ENCODE data around the gene PRPF6.

Gene PRPF6

GRCh38 chr20:64038565-64039292, 57.8 kb downstream of the PRPF6 start:
- TF ChIP-seq, protein P1, sequence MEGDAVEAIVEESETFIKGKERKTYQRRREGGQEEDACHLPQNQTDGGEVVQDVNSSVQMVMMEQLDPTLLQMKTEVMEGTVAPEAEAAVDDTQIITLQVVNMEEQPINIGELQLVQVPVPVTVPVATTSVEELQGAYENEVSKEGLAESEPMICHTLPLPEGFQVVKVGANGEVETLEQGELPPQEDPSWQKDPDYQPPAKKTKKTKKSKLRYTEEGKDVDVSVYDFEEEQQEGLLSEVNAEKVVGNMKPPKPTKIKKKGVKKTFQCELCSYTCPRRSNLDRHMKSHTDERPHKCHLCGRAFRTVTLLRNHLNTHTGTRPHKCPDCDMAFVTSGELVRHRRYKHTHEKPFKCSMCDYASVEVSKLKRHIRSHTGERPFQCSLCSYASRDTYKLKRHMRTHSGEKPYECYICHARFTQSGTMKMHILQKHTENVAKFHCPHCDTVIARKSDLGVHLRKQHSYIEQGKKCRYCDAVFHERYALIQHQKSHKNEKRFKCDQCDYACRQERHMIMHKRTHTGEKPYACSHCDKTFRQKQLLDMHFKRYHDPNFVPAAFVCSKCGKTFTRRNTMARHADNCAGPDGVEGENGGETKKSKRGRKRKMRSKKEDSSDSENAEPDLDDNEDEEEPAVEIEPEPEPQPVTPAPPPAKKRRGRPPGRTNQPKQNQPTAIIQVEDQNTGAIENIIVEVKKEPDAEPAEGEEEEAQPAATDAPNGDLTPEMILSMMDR (IDR thresholded peaks at IDR 0.05; ENCODE audit: insufficient read depth, low read depth, low read length, missing control alignments) = peak; percentile 46
- peak; percentile 85 for DNase-seq (ENCODE audit: low read depth)
- peak overlapping the region; percentile 42 for H3K4me3 ChIP-seq (ENCODE audit: low read length)

- TF ChIP-seq, protein P1 (IDR thresholded peaks at IDR 0.05; ENCODE audit: insufficient read depth, low read depth, low read length, missing control alignments) = peak; percentile 1
- no peak for DNase-seq (ENCODE audit: low read depth)
- peak overlapping the region; percentile 42 for H3K4me3 ChIP-seq (ENCODE audit: low read length)
Observed at GRCh38 chr20:64039293-64040160, 58.6 kb downstream of the PRPF6 start.

GRCh38 chr20:64040231-64041039, 59.5 kb downstream of the PRPF6 start:
- H3K4me3 ChIP-seq (ENCODE audit: low read length) = no peak overlapping the region
- DNase-seq (ENCODE audit: low read depth) = no peak

GRCh38 chr20:64041040-64041780, 60.3 kb downstream of the PRPF6 start:
- no peak for DNase-seq (ENCODE audit: low read depth)
- H3K4me3 ChIP-seq (ENCODE audit: low read length) = no peak overlapping the region
- TF ChIP-seq, protein P1 (IDR thresholded peaks at IDR 0.05; ENCODE audit: insufficient read depth, low read depth, low read length, missing control alignments) = no peak

More at GRCh38 chr20:64040231-64041039, 59.5 kb downstream of the PRPF6 start:
- TF ChIP-seq, protein P1 (IDR thresholded peaks at IDR 0.05; ENCODE audit: insufficient read depth, low read depth, low read length, missing control alignments) = no peak

GRCh38 chr20:64041781-64042053, 60.8 kb downstream of the PRPF6 start:
- TF ChIP-seq, protein P1 (IDR thresholded peaks at IDR 0.05; ENCODE audit: insufficient read depth, low read depth, low read length, missing control alignments) = no peak
- H3K4me3 ChIP-seq (ENCODE audit: low read length) = peak overlapping the region; percentile 33
- no peak for DNase-seq (ENCODE audit: low read depth)

DNA sequence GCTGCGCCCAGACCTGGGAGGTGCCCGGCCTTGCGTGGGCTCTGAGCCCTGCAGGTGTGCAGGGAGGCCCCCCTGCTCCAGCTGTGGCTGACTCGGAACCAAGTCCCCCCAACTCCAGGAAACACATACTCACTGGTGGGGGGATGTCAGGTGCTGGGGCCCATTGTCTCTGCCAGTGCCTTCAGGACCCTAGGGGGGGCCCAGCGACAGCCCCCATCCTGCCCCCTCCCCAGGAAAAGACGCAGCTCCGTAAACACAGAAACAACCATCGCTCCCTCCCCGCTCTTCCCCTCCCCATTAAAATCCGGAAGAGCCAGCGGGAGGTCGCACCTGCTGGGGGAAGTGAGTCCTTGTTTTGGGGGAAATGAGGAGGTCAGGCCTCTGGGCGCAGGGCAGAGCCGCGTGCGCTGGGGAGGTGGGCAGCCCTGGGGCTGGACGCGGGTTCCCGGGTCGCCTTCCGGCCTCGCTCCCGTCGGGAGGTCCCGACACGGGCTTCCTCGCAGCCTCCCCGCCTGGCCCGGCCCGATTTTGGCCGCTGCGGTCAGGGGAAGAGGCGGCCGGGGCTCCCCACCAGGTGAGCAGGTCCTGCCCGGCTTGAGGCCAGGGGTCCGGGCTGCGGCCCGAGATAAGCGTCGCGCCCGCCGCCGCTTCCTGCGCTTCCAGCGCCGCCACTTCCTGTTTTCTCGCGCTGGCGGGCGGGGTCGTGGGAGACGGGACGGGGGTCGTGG, 61.3 kb downstream of the PRPF6 start:
- TF ChIP-seq, protein P1 (IDR thresholded peaks at IDR 0.05; ENCODE audit: insufficient read depth, low read depth, low read length, missing control alignments) = no peak
- DNase-seq (ENCODE audit: low read depth) = no peak
- H3K4me3 ChIP-seq (ENCODE audit: low read length) = peak overlapping the region; percentile 33

Data from epithelial cell of esophagus (primary cell).